ENCODE results near the gene TENM4.

Gene TENM4

GRCh38 chr11:78744202-78744601 is 696.6 kb downstream of the TENM4 start:
- no peak for DNase-seq (ENCODE audit: low read depth)

GRCh38 chr11:78742430-78742829 is 698.4 kb downstream of the TENM4 start:
- no peak for DNase-seq (ENCODE audit: low read depth)

GRCh38 chr11:78741741-78742140 is 699.1 kb downstream of the TENM4 start:
- no peak for DNase-seq (ENCODE audit: low read depth)

- no peak for DNase-seq (ENCODE audit: low read depth)
Observed at GRCh38 chr11:78740199-78741071, 700.4 kb downstream of the TENM4 start.

GRCh38 chr11:78737891-78738290 is 702.9 kb downstream of the TENM4 start:
- no peak for DNase-seq (ENCODE audit: low read depth)

GRCh38 chr11:78737301-78737700 is 703.5 kb downstream of the TENM4 start:
- DNase-seq (ENCODE audit: low read depth): no peak

GRCh38 chr11:78735711-78736110 is 705.1 kb downstream of the TENM4 start:
- no peak for DNase-seq (ENCODE audit: low read depth)

- DNase-seq (ENCODE audit: low read depth): no peak
Observed at GRCh38 chr11:78733031-78733430, 707.8 kb downstream of the TENM4 start.

- no peak for DNase-seq (ENCODE audit: low read depth)
Observed at GRCh38 chr11:78732246-78732645, 708.6 kb downstream of the TENM4 start.

- no peak for DNase-seq (ENCODE audit: low read depth)
Observed at GRCh38 chr11:78731027-78731426, 709.8 kb downstream of the TENM4 start.

GRCh38 chr11:78730267-78730824 is 710.5 kb downstream of the TENM4 start:
- no peak for DNase-seq (ENCODE audit: low read depth)

- DNase-seq (ENCODE audit: low read depth): no peak
Observed at GRCh38 chr11:78727816-78728215, 713.0 kb downstream of the TENM4 start.

- DNase-seq (ENCODE audit: low read depth): no peak
Observed at GRCh38 chr11:78725200-78725599, 715.6 kb downstream of the TENM4 start.

- no peak for DNase-seq (ENCODE audit: low read depth)
Observed at GRCh38 chr11:78722786-78723185, 718.0 kb downstream of the TENM4 start.

GRCh38 chr11:78720281-78720989 is 720.4 kb downstream of the TENM4 start:
- DNase-seq (ENCODE audit: low read depth): no peak

- no peak for DNase-seq (ENCODE audit: low read depth)
Observed at GRCh38 chr11:78717041-78717440, 723.8 kb downstream of the TENM4 start.

- no peak for DNase-seq (ENCODE audit: low read depth)
Observed at GRCh38 chr11:78715639-78716311, 725.1 kb downstream of the TENM4 start.

GRCh38 chr11:78714539-78714938 is 726.3 kb downstream of the TENM4 start:
- no peak for DNase-seq (ENCODE audit: low read depth)

GRCh38 chr11:78711735-78712134 is 729.1 kb downstream of the TENM4 start:
- DNase-seq (ENCODE audit: low read depth): no peak

GRCh38 chr11:78710417-78710816 is 730.4 kb downstream of the TENM4 start:
- DNase-seq (ENCODE audit: low read depth): no peak

- DNase-seq (ENCODE audit: low read depth): no peak
Observed at GRCh38 chr11:78708388-78708787, 732.4 kb downstream of the TENM4 start.

GRCh38 chr11:78706551-78706950 is 734.3 kb downstream of the TENM4 start:
- DNase-seq (ENCODE audit: low read depth): no peak

- DNase-seq (ENCODE audit: low read depth): no peak
Observed at GRCh38 chr11:78704811-78705210, 736.0 kb downstream of the TENM4 start.
